ENCODE results near the gene HAGH. TPM values are rescaled to one million over a fixed set of nuclear protein-coding genes. Genes with fewer than 3 reads are reported as not detected.

The HAGH gene
- total RNA-seq, 6 experiments from 2014 or later, result 34.2 to 55.3 (median 38.7) TPM

GRCh38 chr16:1818873-1819525 is 7.6 kb downstream of the HAGH start:
- Mint-ChIP-seq H3K27ac (no peak overlapping the region), H3K4me1 (ENCODE audit: low read depth) (peaks cover 5% of the 10 kb centered on the region), H3K9me3 (no peaks in the 10 kb centered on the region), H3K4me3 (no peak overlapping the region), H3K36me3 (ENCODE audit: low read depth) (peaks cover under 1% of the 10 kb centered on the region; the same call in 1 of the 2 replicates), H3K27me3 (ENCODE audit: insufficient read depth) (no peaks in the 10 kb centered on the region)
- TF ChIP-seq CTCF (IDR thresholded peaks at IDR 0.05), result no peak
- no peak for DNase-seq

GRCh38 chr16:1818204-1818872 is 8.3 kb downstream of the HAGH start:
- no peak for DNase-seq
- no peak overlapping the region for H3K27ac Mint-ChIP-seq
- H3K27me3 Mint-ChIP-seq (ENCODE audit: insufficient read depth), result no peaks in the 10 kb centered on the region
- TF ChIP-seq CTCF (IDR thresholded peaks at IDR 0.05), result no peak
- peaks cover 4% of the 10 kb centered on the region; the same call in 1 of the 2 replicates for H3K4me1 Mint-ChIP-seq (ENCODE audit: low read depth)
- H3K9me3 Mint-ChIP-seq, result no peaks in the 10 kb centered on the region
- H3K36me3 Mint-ChIP-seq (ENCODE audit: low read depth), result peaks cover 7% of the 10 kb centered on the region; the same call in 1 of the 2 replicates
- H3K4me3 Mint-ChIP-seq, result no peak overlapping the region

GRCh38 chr16:1817716-1818115 is 8.9 kb downstream of the HAGH start:
- DNase-seq, result no peak
- H3K4me3 Mint-ChIP-seq, result no peak overlapping the region
- H3K36me3 Mint-ChIP-seq (ENCODE audit: low read depth), result peaks cover 8% of the 10 kb centered on the region; the same call in 1 of the 2 replicates
- no peaks in the 10 kb centered on the region for H3K9me3 Mint-ChIP-seq
- H3K27me3 Mint-ChIP-seq (ENCODE audit: insufficient read depth), result no peaks in the 10 kb centered on the region
- TF ChIP-seq CTCF (IDR thresholded peaks at IDR 0.05), result no peak
- H3K4me1 Mint-ChIP-seq (ENCODE audit: low read depth), result peaks cover 5% of the 10 kb centered on the region; the same call in 1 of the 2 replicates
- no peak overlapping the region for H3K27ac Mint-ChIP-seq

- no peak for TF ChIP-seq CTCF (IDR thresholded peaks at IDR 0.05)
- DNase-seq, result no peak
- Mint-ChIP-seq H3K9me3 (no peaks in the 10 kb centered on the region), H3K27me3 (ENCODE audit: insufficient read depth) (no peaks in the 10 kb centered on the region), H3K27ac (no peak overlapping the region), H3K36me3 (ENCODE audit: low read depth) (peaks cover 8% of the 10 kb centered on the region; the same call in 1 of the 2 replicates), H3K4me3 (no peak overlapping the region), H3K4me1 (ENCODE audit: low read depth) (peaks cover 5% of the 10 kb centered on the region; the same call in 1 of the 2 replicates)
Observed at GRCh38 chr16:1817276-1817589, 9.4 kb downstream of the HAGH start.

GRCh38 chr16:1816396-1817275 is 10.0 kb downstream of the HAGH start:
- H3K36me3 Mint-ChIP-seq (ENCODE audit: low read depth), result peaks cover 8% of the 10 kb centered on the region; the same call in 1 of the 2 replicates
- DNase-seq, result no peak
- H3K27ac Mint-ChIP-seq, result no peak overlapping the region
- peaks cover 5% of the 10 kb centered on the region; the same call in 1 of the 2 replicates for H3K4me1 Mint-ChIP-seq (ENCODE audit: low read depth)
- no peak overlapping the region for H3K4me3 Mint-ChIP-seq
- no peaks in the 10 kb centered on the region for H3K9me3 Mint-ChIP-seq
- H3K27me3 Mint-ChIP-seq (ENCODE audit: insufficient read depth), result no peaks in the 10 kb centered on the region
- TF ChIP-seq CTCF (IDR thresholded peaks at IDR 0.05), result no peak

Data from HFFc6 (cell line).